HG03457 (cell line): ENCODE data around the gene GTF2H2.
"Not testable (repeated sequence)": the region's sequence is repeated elsewhere in the genome, so short reads cannot be mapped to it uniquely, and the experiment has no call there.

Source experiments
- ATAC-seq: cut with Tn5 transposase; IDR thresholded peaks from one replicate; pipeline ENCODE4 v1.9.1; 2021; ENCODE audit warnings: moderate number of reproducible peaks; ENCODE audit not compliant: unreplicated experiment

The GTF2H2 gene

DNA sequence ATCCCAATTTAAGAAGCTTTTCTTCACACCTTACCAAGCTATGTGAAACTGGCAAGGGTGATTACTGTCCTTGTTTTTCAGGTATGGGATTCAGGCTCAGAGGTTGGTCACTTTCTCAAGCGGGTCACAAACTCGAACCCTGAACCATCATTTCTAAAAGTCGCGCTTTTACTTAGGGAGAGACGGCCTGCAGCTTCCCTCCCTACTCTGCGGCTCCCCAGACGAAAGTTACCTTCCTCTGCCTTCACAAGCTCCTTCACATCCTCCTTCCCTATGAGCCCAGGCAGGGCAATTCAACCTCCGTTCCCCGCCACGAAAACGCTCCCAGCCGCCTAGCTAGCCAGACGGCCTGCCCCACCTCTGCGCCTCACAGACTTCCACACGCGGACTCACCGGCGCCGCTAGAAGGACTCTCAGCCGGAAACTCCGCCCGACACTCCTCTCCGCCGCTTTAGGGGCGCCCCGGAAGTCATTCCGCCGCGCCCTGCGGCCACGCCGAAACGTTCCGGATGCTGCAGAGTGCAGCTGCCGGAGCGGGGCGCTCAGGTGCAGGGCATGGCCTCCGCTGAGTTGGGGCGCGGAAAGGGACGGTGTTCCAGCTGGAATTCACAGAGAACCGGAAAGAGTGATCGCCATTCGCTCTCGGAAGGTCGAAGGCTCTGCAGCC, at the start of gene GTF2H2:
Gene GTF2H2, minus strand, starts transcription at position 415 of the 667 bp plus-strand sequence. CDS start 4,913 bp downstream, outside the sequence.
- peak; percentile 91 for ATAC-seq

DNA sequence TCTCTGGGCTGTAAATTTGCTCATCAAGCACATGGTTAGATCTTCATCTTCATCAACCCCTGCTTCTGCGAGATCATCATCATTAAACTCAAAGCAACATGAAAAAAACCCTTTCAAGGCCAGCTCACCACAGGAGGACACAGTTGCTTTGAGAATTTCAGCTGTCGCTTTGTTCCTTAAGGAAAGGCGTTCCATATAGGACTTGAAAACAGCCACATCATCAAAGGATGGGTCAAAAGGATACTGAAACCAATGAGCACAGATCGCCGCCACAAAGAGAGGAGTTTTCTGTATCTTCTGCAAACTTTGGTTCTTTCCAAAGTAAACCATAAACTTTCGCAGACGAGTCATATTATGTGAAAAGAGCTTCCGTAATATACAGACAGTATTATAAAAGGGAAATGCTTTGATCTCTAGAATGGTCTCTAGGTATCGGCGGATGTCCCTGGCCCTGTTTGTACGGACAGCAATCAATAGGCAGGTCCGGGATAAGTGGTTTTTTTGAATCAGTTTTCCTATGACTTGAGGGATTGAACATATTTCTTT, 42.3 kb upstream of the GTF2H2 start:
- ATAC-seq, result not testable (repeated sequence)

DNA sequence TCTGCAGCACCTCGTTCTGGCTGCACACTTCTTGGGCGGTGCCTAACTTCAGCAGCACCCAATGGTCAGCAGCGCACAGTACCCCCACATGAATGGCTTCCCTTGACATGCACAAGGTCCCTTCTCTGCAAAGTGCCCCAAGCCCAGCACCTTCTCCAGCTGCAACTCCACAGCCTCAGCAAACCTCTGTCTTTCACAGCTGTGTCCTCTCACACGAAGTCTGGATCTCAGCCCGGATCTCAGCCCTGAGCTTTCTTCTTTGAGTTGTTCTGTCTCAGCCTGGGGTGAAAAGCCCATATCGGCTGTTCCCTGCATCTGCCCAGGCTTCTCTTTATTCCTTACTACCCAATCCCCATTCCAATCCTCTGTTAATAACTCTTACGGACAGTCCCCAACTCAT, 32.5 kb upstream of the GTF2H2 start:
- not testable (repeated sequence) for ATAC-seq

DNA sequence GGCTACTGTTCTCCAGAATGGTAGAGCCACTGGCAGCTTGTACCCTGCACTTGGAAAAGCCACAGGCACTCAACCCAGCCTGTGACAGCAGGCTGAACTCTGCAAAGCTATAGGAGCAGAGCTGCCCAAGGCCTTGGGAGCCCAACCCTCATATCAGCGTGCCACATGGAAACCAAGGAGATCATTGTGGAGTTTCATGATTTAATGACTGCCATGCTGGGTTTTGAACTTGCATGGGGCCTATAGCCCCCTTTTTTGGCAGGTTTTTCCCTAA, 30.4 kb upstream of the GTF2H2 start:
- not testable (repeated sequence) for ATAC-seq

DNA sequence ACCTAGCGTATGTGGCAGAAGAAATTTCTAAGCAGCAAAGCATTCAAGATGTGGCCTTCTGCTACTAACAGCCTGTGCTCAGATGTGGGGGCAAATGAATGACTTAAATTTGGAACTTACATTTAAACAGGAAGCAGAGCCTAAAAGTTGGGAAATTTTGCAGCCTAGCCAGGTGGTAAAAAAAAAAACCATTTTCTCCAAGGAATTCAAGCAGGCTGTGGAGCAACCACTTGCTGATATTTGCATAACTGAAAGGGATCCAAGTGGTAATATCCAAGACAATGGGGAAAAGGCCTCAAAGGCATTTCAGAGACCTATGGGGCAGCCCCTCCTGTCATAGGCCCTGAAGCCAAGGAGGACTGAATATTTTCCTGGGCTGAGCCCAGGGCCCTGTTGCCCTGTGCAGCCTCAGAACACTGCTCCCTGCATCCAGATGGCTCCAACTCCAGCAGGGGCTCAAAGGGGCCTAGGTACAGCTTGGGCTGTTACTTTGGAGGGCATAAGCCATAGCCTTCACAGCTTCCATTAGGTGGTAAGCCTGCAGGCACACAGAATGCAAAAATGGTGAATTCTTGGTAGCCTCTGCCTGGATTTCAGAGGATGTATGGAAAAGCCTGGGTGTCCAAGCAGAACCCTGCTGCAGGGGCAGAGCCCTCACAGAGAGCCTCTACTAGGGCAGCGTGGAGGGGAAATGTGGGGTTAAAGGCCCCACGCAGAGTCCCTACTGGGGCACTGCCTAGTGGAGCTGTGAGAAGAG, 29.9 kb upstream of the GTF2H2 start:
- not testable (repeated sequence) for ATAC-seq

DNA sequence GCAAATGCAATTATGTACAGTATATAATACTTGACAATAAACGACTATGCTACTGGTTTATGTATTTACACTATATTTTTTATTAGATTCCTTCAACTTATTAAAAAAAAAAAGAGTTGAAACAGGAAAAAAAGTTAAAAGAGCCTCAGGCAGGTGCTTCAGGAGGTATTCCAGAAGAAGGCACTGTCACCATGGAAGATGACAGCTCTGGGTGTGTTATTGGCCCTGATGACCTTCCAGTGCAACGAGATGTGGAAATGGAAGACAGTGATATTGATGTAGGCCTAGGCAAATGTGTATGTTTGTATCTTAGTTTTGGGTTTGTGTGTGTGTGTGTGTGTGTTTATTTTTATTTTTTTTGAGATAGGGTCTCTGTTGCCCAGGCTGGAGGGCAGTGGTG, 22.3 kb upstream of the GTF2H2 start:
- not testable (repeated sequence) for ATAC-seq

DNA sequence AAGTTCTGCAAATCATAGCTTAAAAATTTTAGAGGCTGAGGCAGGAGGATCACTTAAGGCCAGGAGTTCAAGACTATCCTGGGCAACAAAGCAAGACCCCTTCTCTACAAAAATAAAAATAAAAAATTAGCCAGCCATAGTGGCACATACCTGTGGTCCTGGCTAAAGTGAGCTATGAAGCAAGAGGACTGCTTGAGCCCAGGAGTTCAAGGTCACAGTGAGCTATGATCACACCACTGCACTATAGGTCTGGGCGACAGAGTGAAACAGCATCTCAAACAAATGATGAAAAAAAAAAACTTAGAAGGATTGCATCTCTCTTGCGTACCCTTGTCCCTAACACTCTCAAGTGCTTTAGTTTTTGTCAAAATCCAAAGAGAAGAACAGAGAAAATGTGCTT, 21.3 kb upstream of the GTF2H2 start:
- ATAC-seq, result not testable (repeated sequence)

DNA sequence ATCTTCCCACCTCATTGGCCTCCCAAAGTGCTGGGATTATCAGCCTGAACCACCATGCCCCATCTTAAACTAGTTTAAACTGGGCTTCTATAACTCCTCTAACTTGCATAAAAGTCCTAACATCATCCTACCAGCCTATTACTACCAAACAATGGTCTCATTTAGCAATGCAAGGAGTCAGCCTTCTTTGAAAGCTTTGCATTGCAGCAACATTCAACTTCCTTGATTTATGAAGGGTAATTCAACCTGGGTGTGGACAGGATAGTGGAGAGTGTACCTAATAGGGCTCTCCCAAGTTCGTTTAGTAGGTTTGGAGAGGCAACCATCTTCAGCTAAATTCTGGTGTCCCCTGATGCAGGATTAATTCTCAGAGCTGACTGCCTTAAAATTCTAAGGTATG, 18.7 kb upstream of the GTF2H2 start:
- ATAC-seq, result not testable (repeated sequence)

DNA sequence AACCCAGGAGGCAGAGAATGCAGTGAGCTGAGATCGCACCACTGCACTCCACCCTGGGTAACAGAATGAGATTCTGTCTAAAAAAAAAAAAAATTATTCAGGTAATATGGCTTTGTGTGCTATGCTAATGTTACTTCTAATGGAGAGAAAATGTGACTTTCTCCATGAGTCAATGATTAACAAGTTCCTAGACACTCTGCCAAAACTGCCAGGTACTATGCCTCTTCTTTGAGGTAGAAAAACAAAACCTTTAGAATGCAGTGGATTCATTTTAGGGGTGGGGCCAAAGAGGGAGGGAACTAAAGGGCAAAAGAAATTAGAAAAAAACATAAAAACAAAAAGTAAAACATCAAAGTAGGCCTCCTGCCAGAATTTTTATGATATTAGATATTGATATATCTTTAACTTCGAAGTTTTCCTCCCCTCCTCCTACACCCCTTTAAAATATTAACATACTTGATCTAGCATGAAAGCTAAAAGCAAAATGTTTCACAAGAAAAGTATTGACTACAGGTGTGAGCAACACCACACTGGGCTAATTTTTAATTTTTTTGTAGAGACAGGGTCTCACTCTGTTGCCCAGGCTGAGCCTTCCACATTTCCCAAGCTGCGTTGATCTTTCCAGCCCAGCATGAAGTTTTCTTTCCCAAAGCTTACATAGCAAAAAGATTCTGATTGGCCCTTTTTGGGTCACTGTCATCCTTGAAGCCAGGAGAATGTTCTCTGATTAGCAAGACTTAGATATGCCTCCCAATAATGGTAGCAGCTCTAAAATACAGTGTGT, 17.0 kb upstream of the GTF2H2 start:
- ATAC-seq, result not testable (repeated sequence)

DNA sequence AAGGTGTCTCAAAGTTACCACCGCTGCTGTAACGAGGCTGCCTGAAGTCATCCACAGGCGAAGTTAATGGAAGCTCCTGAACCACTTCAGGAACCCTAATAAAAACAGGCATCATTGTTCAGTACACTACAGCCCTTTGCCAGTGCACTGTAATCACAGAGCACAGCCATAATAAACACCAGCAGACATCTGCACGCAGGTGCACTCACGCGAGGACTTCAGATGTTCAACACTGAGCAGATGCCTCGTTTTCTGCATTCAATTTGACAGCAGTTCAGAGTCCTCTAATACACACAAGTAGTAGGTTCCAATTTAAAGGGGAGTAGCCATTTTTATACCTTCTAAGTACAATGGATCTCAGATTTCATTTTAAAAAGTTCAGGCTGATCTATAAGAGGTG, 15.4 kb upstream of the GTF2H2 start:
- not testable (repeated sequence) for ATAC-seq

DNA sequence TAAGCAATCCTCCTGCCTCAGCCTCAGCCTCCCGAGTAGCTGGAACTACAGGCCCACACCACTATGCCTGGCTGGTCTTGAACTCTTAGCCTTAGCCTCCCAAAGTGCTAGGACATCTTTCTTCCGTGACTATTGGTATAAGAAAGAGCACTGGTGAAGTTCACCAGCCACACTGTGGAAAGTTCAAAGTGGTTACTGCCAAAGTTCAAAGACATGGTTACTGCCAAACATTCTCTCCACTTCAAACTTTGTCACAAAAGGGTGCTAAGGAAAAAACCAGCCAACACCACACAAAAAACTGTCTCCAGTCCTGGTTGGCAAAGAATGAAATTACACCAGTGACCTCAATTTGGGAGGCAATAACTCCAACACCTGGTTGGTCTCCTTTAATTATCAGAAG, 14.9 kb upstream of the GTF2H2 start:
- ATAC-seq, result not testable (repeated sequence)

DNA sequence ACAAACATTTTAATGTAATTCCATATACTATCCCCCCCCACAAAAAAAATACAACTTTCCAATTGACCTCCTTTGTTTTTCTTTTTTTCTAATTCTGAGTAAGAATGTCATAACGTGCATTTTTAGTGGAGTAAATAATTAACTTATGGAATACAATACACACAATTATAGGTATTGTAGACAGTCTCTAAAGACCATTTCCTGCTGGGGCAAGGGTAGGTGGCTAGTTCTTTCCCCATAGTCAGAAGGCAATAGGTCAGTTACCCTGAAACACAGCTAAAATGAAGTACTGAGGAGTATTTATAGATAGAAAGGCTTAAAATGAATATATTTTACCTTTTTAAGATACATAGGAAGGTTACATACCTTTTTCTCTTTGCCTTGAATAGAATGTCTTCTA, 6.2 kb downstream of the GTF2H2 start:
- not testable (repeated sequence) for ATAC-seq

DNA sequence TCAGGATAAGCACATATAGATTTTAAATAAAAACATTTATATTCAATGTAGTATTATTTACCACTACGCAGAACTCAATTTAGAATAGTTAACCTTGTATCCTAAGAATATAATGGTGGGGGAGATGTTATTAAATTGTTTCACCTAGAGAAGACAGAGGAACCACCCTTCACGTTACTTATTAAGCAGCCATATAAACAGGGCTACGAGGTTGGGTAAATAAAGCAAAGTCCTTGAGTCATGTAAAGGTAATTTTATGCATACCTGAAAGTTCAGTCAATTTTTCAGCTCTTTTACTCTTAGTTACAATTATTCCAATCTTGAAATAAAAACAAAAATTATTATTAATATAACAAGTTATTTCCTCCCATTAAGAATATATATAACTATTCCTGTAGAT, 8.1 kb downstream of the GTF2H2 start:
- not testable (repeated sequence) for ATAC-seq

DNA sequence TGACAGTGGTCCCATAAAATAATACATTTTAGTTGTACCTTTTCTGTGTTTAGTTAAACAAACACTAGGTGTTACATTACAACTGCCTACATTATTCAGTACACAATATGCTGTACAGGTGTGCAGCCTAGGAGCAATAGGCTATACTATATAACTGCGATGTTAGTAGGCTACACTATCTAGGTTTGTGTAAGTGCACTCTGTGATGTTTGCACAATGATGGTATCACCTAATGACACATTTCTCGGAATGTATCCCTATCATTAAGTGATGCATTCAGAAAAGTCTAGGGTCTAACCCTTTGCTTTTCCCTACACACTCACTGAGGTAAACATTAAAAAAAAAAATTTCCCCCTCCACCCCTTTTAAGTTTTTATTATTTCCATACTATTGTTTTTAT, 22.7 kb downstream of the GTF2H2 start:
- not testable (repeated sequence) for ATAC-seq

DNA sequence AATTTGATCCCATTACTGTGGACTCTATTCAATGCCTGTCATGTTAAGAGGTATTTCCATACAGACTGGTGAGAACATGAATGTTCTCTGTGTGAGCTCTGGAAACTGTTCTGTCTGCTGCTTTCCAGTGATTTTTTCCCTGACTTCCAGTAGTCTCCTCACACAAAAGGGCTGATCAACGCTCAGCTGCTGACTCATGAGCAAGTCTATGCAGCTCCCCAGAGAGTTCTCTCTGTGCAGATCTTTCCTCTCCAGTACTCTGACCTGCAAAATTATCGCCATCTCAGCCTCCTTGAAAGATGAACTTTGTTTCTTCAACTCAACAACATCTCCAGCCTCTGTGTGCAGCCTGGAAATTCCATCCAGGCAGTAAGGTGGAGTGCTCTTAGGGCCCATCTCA, 23.3 kb downstream of the GTF2H2 start:
- not testable (repeated sequence) for ATAC-seq

DNA sequence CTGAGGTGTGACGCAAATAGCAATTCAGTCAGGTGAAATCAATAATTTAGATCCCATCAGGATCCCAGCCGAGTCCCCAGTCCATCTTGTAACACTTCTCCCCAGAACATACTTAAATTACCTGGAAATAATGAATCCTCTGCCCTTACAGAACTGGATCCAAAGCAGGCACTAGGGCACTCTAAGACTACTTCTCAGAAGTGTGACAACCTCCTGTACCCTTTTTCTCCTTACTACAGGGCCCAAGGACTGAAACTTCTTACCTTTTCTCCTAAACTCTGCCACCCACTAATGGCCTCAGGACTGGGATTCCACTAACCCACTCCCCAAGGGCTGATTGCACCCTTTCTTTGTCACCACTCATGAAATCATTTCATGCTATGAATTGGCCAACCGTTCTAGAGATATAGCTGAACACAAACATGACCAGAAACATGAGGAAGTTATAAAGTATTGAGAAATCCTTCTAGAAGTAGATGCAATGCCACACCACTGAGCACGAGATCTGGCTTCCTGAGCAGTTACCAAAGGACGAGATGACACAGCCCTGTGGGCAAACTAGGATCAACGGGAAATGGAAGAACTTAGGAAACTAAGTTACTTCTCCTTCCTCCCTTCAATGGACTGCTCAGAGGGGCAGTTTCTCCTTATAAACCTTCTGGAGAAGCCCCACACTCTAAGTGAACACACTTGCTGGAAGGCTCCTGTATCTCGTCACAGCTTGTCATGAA, 36.3 kb downstream of the GTF2H2 start:
- ATAC-seq, result not testable (repeated sequence)

DNA sequence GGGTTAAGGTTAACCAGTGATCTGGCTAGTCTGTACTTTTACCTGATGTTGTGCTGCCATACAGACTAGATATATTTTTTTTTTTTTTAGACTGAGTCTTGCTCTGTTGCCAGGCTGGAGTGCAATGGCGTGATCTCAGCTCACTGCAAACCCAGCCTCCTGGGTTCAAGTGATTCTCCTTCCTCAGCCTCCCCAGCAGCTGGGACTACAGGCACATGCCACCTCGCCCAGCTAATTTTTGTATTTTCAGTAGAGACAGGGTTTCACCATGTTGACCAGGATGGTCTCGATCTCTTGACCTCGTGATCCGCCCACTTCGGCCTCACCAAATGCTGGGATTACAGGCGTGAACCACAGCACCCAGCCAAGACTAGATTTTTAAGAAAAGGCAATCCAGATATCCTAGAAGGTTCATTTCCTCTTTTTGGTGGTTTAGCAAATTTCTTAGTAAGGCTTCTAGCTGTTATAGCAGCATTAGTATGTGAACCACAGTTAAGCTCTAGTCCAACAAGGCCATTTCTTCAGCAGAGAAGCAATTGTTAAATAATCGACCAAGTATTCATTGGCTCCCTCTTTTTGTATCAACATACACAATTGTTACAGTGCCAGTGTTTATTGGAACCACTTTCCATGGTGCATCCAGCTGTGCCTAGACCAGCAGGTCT, 42.1 kb downstream of the GTF2H2 start, which contains the start of gene NAIP:
Gene NAIP, minus strand, starts transcription at position 51 of the 665 bp plus-strand sequence. CDS start 12,424 bp downstream, outside the sequence.
- not testable (repeated sequence) for ATAC-seq

DNA sequence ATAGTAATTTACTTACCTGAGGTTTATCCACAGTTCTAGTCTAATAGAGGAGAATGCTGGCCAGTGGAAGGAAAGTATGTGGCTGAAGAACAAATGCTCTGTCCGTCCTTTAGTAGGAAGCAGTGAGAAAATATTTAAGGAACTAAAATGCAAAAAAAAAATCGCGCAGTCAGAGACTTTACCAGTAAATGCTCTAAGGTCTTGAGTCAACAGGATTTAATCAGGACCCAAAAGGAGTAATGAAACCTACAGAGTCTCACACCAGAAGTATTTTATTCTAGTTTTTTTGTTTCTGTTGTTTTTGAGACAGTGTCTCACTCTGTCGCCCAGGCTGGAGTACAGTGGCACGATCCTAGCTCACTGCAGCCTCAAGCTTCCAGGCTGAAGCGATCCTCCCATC, 46.8 kb downstream of the GTF2H2 start:
- ATAC-seq, result not testable (repeated sequence)

DNA sequence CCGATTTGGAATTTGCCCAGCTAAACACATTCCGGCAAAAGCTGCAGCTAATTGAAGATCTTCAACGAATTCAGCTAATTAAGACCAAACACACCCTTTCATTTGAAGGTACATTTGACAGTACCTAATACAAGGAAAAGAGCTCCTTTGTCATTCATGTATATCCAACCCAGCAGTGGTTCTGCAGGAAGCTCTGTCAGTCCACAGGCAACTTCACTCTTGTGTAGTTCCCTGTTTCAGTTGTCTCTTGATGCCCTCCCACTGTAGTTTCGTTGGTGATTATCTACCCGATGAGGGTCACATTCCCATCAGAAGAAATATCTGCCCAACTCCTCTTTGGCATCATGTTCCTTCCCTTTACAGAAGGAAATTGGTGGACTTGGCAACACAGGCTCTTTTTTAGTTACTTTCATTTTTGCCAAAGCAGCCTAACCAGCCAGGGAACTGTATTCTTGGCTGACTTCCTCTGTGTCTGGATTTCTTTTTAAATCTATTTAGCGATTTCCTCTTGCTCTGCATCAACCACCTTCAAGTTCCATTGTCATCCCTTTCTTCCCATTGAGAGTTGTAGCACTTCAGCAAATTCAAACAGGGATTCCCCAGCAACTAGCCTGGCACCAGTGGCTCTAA, 49.0 kb downstream of the GTF2H2 start:
- ATAC-seq, result not testable (repeated sequence)

DNA sequence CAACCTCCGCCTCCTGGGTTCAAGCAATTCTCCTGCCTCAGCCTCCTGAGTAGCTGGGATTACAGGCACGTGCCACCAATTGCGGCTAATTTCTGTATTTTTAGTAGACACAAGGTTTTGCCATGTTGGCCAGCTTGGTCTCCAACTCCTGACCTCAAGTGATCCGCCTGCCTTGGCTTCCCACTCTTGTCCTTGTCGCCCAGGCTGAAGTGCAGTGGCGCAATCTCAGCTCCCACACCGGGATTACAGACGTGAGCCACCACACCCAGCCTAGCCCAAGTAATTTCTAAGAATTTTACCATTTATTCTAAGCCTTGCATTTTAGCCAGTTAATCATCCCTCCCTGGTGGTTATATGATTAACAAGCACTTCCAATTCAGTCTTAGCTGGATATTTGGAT, 53.3 kb downstream of the GTF2H2 start:
- ATAC-seq, result no peak
